ENCODE measurements around the gene SETD9.

SETD9 gene, protein sequence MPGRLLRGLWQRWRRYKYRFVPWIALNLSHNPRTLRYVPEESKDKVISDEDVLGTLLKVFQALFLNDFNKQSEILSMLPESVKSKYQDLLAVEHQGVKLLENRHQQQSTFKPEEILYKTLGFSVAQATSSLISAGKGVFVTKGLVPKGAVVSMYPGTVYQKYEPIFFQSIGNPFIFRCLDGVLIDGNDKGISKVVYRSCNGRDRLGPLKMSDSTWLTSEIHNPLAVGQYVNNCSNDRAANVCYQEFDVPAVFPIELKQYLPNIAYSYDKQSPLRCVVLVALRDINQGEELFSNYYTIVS

DNA sequence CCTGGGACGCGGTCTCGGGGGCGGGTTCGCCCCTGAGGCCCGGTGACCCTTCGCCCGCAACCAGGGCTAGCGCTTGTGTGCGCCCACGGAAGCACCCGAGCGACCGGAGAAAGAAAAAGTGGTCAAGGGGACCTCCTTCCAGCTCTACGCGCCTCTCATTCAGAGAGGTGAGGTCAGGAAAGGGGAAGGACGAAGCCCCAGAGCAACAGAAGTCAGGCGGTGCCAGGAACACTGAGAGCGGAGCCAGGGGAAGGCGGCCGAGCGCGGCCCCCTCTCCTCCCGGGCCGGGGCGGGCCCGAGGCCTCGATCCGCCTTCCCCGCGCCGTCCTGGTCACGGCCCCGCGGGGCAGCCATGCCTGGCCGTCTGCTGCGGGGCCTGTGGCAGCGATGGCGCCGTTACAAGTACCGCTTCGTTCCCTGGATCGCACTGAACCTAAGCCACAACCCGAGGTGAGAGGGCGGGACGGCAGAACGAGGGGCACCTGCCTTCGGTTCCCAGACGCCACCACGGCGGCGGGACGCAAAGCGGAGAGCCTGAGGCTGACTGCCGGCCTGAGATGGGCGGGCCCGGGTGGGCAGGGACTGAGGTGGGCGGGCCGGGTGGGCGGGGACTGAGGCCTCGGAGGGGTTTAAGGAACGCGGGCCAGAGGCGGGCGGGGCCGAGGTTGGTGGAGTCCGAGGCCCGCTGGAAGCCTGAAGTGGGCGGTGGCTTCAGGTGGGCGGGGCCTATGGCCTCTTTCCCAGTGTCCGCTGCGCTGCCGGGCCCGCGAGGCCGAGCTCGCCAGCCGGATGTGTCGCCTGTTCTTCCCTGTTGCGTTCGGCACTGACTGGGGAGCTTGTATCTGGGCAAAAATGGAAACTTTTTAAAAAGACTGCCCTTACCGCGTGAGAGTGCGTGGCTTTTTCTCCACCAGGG is at the start of gene SETD9:
TSS of gene SETD9 (plus strand) at position 303 of the 916 bp plus-strand sequence. CDS start at position 353, 50 bp downstream.
- peak; percentile 46 to 99 (median 95) for DNase-seq

DNA sequence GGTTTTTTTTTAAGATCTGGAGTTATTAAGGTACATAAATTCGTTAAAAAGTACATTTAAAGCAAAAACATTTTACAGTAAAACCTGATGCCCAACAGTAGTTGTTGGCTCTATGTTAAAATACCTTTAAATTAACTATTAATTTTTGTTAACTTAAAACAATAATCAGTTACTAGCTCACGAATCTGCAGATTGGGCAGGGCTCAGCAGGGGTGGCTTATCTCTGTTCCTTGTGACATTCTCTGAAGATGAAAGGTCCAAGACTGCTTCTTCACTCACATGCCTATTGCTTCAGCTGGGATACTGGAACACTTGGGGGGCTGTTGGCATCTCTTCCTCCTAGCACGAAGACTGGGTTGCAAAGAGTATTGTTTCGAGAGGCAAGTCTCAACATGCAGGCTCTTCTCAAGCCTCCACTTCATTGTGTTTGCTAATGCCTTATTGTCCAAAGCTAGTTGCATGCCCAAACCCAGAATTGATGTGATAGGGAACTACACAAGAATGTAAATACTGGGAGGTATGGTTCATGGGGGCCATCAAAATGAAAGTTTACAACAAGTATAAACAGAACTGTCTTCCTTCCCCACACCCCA is 47.4 kb upstream of the SETD9 start:
- DNase-seq, result no peak

DNA sequence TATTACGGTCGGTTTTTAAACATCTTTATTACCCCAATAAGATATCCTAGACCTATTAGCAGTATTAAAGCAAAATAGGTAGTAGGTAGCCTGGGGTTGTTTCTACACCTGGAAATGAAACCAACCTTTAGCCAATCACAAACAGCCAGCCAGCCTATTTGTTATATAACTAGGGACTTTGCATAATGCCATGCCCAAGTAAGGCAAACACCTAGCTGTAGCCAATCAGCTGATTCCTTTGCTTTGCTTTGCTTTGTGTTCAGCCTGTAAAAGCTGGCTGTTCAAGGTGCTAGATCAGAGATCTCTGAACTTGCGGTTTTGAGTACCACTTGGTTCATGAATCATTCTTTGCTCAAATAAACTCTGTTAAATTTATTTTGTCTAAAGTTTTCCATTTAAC is 46.5 kb upstream of the SETD9 start:
- DNase-seq, result no peak

DNA sequence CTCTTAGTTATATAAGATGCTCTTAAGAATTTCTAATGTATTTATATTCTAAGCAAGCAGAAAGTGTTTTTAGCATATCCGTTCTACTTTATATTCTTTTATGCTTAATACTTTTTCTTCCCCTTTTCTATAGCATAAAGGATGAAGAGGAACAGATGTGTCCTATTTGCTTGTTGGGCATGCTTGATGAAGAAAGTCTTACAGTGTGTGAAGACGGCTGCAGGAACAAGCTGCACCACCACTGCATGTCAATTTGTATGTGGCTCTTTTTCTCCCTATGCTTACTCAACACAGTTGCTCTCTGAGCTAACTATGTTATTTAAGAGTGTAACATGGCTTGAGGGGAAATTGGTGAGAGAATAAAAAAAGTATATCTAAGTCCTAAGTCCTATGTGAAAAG is 37.6 kb upstream of the SETD9 start:
- no peak for DNase-seq

DNA sequence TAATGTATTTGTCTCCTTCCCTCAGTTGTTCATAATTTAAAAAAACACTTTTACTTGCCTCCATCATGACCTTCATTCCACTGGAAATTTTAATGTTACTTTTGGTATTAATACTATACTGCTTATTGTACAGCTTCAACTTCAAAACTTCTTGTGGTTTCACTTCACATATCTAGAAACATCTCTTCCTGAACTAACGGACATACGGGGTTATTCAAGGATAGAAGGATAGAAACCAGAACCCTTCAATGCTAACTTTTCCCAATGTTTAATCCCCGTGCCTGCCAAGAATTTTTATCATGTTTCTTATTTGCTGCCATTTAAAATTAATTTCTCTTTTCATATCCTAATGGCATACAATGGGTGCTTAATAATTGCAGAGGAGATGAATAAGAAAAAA is 36.3 kb upstream of the SETD9 start:
- DNase-seq, result no peak

DNA sequence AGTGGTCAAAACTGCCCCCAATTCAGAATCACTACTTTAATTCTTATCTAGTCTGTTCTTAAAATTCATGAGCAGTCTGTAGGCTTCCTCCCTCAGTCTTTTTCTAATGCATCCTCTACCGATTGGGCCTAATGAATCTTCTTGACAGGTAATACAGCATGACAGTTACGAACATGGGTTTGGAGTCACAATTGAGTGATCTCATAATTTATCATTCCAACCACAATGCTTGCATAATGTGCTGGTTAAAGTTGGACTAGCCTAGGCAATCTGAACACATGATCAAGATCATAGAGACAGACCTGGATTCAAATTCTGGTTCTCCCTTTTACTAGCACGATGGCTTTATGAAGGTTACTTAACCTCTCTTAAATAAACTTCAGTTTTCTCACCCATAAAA is 33.1 kb upstream of the SETD9 start:
- DNase-seq, result no peak

DNA sequence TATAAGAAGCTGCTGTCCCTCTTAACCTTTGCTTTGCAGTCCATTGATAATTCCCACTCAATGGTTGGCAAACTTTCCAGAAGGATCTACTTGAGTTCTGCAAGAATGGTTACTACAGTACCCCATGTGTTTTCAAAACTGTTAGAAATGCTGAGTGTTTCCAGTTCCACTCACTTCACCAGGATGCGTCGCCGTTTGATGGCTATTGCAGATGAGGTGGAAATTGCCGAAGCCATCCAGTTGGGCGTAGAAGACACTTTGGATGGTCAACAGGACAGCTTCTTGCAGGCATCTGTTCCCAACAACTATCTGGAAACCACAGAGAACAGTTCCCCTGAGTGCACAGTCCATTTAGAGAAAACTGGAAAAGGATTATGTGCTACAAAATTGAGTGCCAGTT is 27.8 kb upstream of the SETD9 start:
- DNase-seq, result no peak

DNA sequence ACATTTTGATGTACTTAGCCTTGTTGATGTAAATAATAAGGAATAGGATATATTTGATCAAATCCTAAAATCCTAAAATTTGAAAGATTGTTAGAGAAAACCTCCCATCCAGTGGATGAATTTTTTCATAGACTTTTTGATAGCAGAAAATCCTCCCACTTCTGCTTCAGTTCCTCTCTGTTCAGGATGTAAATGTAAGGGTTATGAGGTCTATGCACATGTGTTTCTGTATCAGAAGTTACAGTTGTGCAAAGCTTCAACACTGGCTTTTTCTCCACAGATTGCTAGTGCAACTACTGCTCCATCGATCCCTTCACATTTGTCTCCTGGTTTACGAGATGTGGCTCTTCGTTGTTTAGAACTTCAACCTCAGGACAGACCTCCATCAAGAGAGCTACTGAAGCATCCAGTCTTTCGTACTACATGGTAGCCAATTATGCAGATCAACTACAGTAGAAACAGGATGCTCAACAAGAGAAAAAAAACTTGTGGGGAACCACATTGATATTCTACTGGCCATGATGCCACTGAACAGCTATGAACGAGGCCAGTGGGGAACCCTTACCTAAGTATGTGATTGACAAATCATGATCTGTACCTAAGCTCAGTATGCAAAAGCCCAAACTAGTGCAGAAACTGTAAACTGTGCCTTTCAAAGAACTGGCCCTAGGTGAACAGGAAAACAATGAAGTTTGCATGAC is 16.0 kb upstream of the SETD9 start:
- DNase-seq, result no peak

DNA sequence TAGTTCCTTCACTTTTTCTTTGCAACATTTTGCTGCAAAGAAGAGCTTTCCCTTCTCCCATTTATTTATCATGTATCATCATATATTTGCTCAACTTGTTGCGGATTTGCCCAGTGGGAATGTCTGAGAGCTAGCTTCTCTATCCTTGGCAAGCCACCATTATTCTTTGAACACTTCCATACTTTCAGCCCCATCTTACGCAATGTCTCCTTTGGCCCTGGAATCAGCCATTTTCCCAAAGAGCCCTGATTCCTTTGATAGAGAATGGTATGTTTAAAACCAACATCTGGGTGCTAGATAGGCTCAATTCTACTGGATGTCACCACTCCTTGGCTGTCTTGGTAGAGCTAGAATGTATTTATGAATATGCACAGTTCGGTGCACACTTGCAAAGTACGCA is 12.6 kb upstream of the SETD9 start:
- DNase-seq, result no peak

DNA sequence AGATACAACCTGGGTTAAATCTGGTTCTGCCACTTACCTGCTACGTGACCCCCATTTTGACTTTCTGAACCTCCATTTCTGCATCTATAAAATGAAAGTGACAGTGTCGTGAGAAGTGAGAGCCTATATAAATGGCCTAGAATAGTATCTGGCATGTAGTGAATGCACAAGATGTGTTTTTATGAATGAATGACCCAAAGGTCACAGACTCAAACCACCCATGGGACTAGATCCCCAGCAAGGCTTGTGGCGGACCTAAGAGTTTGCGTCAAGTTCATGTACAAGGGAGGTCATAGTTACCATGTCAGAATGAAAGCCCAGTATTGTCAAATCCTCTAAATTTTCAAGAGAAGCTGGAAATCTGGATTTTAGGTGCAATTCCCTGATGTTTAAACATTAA is 11.2 kb upstream of the SETD9 start:
- DNase-seq, result no peak

DNA sequence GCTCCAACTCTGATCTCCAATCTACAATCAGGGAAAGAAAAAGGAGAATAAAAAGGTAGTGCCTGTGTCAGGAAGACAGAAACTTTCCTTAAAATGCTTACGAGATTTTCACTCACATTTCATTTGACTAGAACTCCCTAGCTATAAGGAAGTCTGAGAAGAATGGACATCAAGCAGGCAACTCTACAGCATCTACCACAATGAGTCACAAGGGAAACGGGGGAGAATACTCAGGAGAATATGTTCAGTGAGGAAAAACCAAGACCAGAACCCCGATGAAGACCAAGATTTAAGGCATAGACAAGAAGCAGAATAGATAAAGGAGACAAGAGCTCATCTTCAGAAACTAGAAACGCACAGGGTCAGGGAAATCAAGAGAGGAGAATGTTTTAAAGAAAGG is 9.0 kb upstream of the SETD9 start:
- DNase-seq, result no peak

DNA sequence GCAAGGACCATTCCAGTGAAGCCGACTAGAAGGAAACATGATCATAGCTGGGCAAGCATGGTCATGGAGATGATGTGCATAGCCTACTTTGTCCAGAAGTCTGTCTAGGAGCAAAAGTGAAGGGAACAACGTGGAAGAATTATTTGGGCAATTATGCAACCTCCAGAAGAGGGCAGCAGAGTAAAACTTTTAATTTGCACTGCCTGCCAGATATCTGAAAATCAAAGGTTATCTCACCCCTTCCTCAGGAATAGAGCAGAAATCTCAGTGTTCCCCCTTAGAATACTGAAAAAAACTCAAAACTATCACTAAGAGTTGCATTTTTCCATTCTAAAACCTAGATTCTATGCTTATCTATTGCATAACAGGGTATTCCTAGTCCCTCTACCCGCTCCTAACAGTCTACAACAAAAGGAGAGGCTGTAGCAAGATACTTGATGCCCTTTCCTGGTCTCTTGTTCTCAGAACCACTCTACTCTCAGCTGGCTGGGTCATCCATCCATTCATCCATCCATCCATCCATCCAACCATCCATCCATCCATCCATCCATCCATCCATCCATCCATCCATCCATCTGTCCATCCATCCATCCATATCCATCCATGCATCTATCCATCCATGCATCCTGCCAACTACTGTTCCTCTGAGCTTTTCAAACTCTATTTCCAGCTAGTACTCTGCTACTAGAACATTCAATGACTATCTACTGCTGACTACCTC is 8.4 kb upstream of the SETD9 start:
- DNase-seq, result peak in 7 of 58 donors; percentile 1 to 37 (median 4)

DNA sequence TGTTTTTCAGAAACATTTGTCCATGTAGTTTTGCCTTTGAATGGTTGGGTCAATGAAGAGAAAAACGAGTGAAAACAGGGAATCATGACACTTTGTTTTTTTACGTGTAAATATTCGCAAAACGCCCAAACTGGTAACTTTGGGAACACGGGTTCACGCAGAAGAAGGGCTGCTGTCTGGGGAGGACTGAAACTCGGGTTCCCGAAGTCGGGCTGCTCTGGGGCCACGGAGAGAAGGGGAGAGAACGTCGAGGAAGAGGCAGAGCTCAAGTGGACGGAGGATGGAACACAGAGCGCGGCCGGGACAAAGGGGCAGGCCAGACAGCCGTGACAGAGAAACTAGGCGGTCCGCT is 478 bp upstream of the SETD9 start:
- DNase-seq, result peak in 17 of 58 donors; percentile 43 to 81 (median 66)

DNA sequence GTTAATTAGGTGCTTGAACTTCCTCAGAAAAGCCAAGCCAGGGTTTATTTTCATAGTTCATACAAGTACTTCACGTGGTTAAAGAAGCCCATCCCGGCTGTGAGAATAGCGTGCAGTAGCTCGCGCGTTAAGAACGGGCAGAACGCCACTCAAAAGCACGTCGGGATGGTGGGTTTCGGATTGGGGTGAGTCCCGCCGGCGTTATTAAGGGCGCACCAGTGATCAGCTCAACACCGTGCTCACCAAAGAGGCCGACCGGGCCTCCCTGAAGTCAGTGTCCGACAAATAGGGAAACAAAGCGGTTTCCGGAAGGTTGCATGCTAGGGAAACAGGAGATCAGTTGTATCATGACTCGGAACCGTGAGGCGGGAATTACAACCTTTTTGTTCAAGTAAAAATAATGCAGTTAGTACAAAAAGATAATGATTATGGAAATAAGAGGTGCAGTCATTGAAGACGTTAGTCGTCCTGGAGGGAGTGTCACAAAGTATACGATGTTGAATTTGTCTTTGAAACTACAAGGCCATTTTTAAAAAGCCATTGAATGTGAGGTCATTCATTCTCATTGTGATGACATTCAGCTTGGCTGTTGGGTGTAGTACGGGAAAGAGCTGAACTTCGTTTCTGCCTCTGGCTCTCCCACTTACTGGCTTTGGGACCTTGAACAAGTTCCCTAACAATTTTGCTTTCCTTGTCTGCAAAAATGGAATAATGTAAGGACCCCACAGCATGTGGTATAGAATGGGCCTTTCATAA is 992 bp downstream of the SETD9 start:
- DNase-seq, result peak in 27 of 58 donors; percentile 22 to 79 (median 46)

DNA sequence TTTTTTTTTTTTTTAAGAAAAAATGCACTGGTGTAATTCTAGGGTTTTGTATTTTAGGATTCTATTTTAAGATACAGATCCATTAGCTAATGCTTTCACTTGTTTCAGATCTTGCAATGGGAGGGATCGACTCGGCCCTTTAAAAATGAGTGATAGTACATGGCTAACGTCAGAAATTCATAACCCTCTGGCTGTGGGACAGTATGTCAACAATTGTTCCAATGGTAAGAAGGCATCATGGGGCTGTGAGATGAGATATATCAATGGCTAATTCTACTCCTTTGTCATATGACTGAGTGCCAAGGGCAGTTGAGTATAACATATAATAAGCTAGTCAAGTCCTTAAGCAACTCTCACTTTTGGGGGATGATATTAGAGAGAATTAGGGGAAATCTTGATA is 4.4 kb downstream of the SETD9 start:
- DNase-seq, result no peak

DNA sequence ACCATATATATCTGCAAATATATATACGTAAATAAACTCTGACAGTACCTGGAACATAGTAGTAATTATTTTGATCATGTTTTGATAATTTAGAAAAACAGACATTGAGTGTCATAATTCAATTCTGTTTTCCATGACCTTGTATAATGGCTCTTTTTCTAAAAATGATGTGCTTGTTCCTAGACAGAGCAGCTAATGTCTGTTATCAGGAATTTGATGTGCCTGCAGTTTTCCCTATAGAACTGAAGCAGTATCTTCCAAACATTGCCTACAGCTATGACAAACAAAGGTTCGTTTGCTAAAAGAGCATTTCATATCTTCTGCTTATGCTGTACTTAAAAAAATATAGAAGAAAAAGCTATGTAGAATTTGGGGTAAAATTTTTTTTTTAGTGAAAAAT is 5.3 kb downstream of the SETD9 start:
- no peak for DNase-seq

DNA sequence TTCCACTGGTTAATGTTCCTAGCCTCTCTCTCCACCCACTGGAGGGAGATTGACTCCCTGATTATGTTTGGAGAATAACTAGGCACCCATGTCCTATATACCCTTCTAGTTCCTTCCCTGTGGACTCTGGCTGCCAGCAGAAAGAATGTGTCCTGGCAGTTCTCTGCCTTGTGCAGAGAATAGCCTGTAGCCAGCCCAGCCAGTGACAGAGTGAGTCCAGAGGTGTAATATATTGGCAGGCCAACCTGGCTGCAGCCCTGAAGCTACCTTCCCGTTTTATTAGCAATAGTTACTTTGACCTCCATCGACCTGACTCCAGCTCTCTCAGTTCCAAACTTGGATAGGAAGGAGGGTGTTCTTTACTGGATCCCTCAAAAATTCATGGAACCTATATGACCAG is 8.1 kb downstream of the SETD9 start:
- no peak for DNase-seq

DNA sequence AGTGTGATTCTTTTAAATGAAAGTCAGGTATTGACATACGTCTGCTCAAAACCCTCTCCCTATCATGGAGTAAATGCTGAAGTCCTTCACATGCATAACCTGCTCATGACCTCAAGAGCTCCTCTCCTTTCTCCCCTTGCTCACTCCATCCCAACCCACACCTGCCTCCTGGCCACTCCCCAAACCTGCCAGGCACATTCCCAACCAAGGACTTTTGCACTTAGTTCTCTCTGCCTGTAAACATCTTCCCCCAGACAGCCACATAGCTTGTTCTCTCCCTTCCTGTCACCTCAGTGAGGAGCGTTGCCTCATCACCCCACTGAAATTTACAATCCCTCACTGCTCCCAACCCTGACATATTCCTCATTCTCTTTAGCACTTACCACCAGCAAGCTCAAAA is 8.7 kb downstream of the SETD9 start:
- no peak for DNase-seq

DNA sequence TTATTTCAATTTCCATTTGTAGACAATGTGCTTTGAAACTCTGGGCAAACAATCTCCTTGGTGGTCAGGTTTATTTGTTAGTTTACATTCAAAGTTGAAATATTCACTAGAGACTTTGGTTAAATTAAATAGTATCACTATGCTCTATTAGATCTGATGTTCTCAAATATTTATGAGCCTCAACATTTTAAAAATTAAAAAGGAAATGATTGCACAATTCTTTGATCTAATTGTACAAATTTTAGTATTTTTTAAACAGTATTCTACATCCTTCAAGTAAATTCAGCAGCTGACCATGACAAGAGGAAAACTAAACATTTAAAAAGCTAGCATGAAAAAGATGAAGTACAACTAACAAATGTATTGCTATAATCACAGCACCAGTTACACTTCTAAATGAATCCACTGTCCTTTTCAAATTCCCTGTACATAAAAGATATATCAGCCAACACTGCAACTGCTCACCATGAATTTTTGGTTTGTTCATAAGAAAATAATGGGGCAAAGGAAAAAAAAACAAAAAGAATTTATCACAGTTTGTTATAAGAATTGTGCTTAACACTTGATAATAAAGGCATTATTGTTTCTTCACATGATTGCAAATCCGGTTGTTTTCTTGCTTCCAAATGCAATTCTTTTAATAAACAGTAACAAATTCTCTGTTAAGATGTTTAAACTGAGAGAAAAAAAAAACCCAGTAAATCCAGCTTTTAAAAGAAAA is 10.7 kb downstream of the SETD9 start:
- DNase-seq, result no peak

DNA sequence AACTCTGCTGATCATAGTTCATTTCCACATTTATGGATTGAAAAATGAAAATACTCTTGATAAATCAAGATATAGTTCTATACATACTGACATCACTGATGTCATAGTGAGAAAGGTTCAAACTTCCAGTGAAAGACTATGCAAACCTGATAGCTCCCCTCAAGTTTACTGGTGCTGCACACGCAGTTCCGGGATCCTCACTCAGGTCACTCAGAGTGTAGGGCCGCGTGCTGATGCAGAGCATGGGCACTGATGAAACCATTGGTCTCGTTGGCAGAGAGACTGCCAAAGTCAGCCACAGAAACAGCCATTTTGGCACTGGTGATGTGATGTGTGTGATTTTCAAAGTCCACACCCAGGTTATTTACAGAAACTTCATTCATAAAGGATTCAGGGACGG is 13.5 kb downstream of the SETD9 start:
- DNase-seq, result no peak

All from anterior cingulate cortex (tissue), 58 donors.